ENCODE data around the gene CHIA. TPM values are rescaled to one million over a fixed set of nuclear protein-coding genes. Genes with fewer than 3 reads are reported as not detected.
A peak's percentile ranks its signal among the peaks of the same experiment; 100 is the strongest.
"Not testable (repeated sequence)": the region's sequence is repeated elsewhere in the genome, so short reads cannot be mapped to it uniquely, and the experiment has no call there.

CHIA gene
- total RNA-seq, 1 donor from 2014 or later = not detected

GRCh38 chr1:111283838-111284237 lies 6.8 kb upstream of the CHIA start:
- no peak for DNase-seq (ENCODE audit: low read depth in 2 of 2)

DNA sequence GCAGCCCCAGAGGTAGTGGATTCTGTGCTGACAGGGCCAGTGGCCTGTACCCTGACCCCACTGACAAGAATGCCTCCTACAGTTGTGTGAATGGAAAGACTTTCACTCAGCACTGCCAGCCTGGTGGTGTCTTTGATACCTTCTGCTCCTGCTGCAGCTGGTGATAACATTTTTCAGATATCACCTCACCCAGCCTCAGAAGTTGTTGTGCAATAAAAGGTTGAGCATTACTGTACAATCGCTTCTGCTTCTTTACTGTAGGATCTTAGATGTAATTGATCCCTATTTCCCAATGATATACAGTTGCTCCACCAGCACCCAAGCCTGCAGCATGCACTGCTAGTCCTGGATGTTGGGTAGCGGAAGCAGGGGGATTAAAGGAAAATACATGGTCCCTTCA lies 4.8 kb upstream of the CHIA start:
- DNase-seq (ENCODE audit: low read depth in 2 of 2) = no peak

GRCh38 chr1:111286912-111287311 lies 3.7 kb upstream of the CHIA start:
- no peak for DNase-seq (ENCODE audit: low read depth in 2 of 2)

DNA sequence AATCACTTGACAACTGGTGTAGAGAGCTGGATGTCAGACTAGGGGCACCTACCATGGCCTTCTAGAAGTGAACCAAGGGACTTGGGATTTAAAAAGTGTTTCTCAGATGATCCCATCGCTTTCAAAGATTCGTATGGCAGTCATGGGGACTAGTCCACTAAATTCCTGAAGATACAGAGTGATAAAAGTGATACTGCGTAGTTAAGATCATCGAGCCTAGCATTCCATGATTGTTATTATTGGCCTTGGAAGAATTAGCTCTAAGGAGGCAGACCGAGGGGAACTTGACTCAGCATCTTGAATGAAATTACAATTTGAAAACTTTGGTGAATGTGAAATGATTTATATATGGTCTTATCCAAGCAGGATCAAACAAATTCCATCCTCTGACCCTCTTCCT lies 1.3 kb upstream of the CHIA start:
- no peak for DNase-seq (ENCODE audit: low read depth in 2 of 2)

- no peak for DNase-seq (ENCODE audit: low read depth in 2 of 2)
Observed at GRCh38 chr1:111290104-111290503, 547 bp upstream of the CHIA start.

GRCh38 chr1:111294390-111294789 lies 3.7 kb downstream of the CHIA start:
- DNase-seq (ENCODE audit: low read depth in 2 of 2) = no peak

GRCh38 chr1:111302374-111302773 lies 11.7 kb downstream of the CHIA start:
- no peak for DNase-seq (ENCODE audit: low read depth in 2 of 2)

GRCh38 chr1:111309690-111310089 lies 19.0 kb downstream of the CHIA start:
- DNase-seq (ENCODE audit: low read depth in 2 of 2) = no peak

DNA sequence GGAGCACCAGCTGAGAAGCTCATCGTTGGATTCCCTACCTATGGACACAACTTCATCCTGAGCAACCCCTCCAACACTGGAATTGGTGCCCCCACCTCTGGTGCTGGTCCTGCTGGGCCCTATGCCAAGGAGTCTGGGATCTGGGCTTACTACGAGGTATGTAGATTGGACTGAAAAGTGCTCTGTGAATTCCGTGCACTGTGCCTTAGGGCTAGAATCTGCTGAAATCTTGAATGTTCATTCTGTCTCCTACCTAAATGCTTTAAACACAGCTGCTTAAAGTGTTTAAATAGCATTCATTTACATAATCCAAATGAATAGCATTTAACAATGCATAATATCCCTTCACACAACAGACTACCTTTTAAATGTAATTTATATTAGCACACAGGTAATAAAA lies 27.9 kb downstream of the CHIA start:
- DNase-seq (ENCODE audit: low read depth in 2 of 2) = no peak

- DNase-seq (ENCODE audit: low read depth in 2 of 2) = no peak
Observed at GRCh38 chr1:111320066-111320879, 29.6 kb downstream of the CHIA start.

DNA sequence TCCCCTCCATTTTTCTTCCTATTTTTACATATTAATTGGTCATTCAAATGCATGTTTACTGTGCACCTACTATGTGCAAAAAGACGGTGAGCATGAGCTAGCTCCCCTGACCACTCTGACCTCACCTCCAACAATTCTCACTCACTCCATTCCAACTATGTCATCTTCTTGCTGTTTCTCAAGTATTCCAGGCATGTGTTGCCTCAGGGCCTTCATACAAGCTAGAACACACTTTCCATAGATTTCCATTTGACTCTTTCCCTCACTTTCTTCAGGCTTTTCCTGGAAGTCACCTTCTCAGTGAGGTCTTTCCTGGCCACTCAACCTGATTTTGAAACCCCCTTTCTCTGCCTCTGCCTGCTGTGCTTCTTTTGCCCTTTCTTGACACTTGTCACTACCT lies 32.6 kb downstream of the CHIA start:
- no peak for DNase-seq (ENCODE audit: low read depth in 2 of 2)

DNA sequence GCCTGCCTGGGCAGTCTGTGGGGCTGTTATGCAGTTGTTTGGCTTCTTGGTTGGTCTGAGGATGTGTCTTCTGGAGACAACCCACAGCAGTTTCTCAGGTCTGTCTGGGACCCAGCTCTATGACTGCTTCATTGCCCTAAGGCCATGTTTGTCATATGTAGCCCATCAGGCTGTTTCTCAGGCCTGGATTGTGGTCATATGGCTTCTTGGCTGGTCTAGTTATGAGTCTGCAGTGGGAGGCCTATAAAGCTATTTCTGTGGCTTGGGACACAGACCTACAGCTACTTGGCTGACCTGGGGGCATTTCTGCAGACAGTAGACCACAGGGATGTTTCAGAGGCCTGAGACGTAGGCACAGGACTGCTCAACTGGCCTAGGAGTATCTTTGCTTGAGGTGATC lies 41.5 kb downstream of the CHIA start:
- no peak for DNase-seq (ENCODE audit: low read depth in 2 of 2)

DNA sequence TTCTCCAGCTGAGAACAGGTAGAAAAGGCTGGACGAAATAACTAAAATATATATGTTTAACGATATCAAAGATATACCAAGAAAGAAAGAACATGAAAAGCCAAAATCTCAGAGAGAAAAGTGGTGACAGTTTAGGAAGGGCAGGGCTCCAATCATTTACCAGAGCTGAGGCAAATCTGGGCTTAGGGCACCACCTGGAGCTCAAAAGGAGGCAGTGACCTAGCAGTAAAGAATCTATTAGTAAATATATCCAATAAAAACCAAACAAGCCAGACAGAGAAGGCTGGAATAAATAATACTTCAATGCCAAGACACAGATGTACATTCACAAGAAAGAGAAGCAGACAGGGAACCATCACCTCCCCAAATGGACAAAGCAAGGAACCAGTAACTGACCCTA lies 43.5 kb downstream of the CHIA start:
- peak in 1 of 2 donors; percentile 39 for DNase-seq (ENCODE audit: low read depth in 2 of 2)

GRCh38 chr1:111335214-111335877 lies 44.7 kb downstream of the CHIA start:
- DNase-seq (ENCODE audit: low read depth in 2 of 2) = not testable (repeated sequence)

DNA sequence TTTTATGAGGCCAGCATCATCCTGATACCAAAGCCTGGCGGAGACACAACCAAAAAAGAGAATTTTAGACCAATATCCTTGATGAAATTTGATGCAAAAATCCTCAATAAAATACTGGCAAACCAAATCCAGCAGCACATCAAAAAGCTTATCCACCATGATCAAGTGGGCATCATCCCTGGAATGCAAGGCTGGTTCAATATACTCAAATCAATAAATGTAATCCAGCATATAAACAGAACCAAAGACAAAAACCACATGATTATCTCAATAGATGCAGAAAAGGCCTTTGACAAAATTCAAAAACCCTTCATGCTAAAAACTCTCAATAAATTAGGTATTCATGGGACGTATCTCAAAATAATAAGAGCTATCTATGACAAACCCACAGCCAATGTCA lies 48.2 kb downstream of the CHIA start:
- not testable (repeated sequence) for DNase-seq (ENCODE audit: low read depth in 2 of 2)

GRCh38 chr1:111346089-111346885 lies 55.6 kb downstream of the CHIA start:
- DNase-seq (ENCODE audit: low read depth in 2 of 2) = peak; percentile 67 to 79

DNA sequence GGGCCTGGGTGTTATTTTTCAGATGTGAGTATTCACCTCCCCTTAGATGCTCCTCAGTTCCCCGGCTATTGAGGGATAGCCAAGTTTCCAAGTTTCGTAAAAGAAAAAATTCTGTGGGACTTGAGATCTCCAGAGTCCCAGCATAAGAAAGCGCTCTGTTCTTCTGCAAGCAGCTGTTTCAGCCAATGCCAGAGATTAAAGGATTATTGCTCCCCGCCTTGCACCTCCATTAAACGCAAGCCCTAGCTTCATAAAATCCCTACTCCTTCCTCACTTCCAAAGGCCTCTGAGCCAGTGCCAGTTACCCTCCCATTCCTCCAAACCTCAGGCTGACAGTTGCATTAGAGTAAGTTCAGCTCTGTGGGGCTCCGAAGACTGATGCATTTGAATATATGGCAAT lies 56.4 kb downstream of the CHIA start:
- DNase-seq (ENCODE audit: low read depth in 2 of 2) = no peak

GRCh38 chr1:111351700-111352099 lies 61.0 kb downstream of the CHIA start:
- no peak for DNase-seq (ENCODE audit: low read depth in 2 of 2)

GRCh38 chr1:111354584-111354983 lies 63.9 kb downstream of the CHIA start:
- DNase-seq (ENCODE audit: low read depth in 2 of 2) = no peak

DNA sequence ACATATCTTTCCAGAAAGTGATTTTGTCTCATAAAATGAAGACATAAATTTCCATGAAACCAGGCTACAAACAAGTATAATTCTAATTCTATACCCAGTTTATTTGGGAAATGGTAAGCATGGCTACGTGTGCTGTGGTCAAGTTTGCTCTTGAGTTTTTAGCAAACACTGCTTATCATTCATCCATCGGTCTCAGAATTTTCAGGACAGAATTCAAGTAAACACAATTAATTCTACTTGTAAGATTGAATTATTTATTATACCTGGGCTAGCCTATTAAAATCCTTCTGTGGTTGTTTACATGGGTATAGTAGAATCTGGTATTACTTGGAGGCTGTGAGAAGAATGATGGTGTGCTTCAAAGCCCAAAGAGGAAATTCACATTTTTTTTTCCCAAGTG lies 68.3 kb downstream of the CHIA start:
- no peak for DNase-seq (ENCODE audit: low read depth in 2 of 2)

GRCh38 chr1:111359376-111359775 lies 68.7 kb downstream of the CHIA start:
- DNase-seq (ENCODE audit: low read depth in 2 of 2) = no peak

DNA sequence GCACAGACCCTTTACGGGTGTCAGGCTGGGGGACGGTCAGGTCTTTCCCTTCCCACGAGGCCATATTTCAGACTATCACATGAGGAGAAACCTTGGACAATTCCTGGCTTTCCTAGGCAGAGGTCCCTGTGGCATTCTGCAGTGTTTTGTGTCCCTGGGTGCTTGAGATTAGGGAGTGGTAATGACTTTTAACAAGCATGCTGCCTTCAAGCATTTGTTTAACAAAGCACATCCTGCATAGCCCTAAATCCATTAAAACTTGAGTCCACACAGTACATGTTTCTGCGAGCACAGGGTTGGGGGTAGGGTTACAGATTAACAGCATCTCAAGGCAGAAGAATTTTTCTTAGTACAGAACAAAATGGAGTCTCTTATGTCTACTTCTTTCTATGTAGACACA lies 69.6 kb downstream of the CHIA start:
- not testable (repeated sequence) for DNase-seq (ENCODE audit: low read depth in 2 of 2)
